HG02623 (cell line): ENCODE measurements around the gene POP7.

ENCODE experiments used
- ATAC-seq: cut with Tn5 transposase; IDR thresholded peaks from one replicate; pipeline ENCODE4 v1.9.1; 2021; ENCODE audit warnings: moderate library complexity; ENCODE audit not compliant: unreplicated experiment

Gene POP7

GRCh38 chr7:100679129-100679926, 26.6 kb upstream of the POP7 start:
- no peak for ATAC-seq

DNA sequence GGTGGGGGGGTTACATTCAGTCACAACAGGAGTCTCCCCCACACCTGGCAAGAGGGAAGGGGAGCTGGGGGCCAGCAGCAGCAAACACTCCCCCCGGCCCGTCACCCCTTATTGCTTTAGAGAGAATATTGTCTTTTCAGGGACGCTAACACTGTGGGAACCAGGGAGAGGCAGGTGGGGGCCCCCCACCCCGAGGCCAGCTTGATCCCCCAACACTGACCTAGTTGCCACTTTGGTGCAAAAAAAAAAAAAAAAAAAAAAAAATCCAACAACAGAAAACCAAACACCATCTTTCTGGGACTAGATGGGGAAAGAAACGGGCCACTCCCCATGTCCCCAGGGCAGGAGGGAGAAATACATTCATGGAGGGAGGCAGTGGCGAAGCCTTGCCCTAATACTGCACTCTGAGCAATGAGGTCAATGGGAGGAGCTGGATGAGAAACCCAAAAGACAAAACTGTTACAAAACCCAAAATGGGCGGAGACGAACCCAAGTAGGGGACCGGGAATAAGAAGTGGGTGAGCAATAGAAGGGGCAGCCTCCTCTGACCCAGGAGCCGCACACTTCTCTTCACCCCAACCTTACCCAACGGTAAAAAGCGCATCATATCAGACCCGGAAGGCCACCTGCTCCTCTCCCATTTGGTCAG, 25.9 kb upstream of the POP7 start:
- ATAC-seq, result no peak

GRCh38 chr7:100680576-100681271, 25.2 kb upstream of the POP7 start:
- ATAC-seq, result no peak

GRCh38 chr7:100681491-100682227, 24.3 kb upstream of the POP7 start:
- no peak for ATAC-seq

DNA sequence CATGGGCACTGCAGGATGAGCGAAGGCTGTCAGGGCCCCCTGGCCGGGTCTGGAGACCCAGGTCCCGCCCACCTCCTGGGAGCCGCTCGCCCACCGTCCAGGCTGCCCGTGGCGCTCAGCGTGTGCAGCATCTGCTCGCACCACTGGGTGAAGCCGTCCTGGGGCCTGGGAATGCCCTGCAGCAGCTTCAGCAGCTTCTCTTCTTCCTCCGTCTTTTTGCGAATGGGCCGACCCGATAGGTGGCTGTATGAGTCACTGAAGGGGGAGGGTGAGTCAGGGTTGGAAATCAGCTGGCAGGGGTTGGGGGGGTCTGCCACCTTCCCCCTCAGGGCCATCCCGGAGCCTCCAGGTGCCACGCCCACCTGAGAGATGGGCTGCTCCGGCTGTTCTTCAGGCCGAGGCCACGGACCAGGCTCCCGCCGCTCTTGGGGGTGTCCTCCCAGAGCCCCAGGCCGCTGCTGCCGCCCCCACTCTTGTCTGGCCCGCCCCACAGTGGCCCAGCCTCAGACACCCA, 23.6 kb upstream of the POP7 start:
- ATAC-seq, result no peak

DNA sequence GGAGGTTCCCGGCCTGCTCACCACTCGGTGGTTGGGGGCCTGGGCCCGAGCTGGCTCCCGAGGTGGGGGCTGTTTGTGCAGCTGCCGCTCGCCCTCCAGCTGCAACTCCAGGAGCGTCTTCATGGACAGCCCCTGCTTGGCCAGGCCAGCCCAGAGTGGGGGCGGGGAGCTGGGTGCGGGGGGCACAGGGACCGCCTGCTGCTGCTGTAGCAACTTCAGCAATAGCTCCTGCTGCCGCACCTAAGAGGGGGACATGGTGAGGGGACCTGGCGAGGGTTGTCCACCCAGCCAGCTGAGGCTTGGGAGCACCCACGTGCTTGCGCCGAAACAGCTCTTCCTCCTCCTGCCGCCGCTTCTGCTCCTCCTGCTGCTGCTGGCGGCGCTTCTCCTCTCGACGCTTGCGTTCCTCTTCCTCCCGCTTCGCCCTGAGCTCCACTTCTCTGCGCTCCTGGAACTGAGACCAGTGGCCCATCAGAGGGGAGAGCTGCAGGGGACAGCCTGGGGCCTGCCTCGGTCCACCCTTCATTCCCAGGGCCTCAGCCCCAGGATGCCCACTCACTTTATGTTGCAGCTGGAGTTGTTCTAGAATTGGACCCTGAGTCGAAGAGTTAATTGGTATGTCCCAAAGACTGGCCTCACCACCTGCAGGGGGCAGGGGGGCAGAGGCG, 22.8 kb upstream of the POP7 start:
- no peak for ATAC-seq

GRCh38 chr7:100683659-100684533, 22.0 kb upstream of the POP7 start:
- ATAC-seq, result no peak

DNA sequence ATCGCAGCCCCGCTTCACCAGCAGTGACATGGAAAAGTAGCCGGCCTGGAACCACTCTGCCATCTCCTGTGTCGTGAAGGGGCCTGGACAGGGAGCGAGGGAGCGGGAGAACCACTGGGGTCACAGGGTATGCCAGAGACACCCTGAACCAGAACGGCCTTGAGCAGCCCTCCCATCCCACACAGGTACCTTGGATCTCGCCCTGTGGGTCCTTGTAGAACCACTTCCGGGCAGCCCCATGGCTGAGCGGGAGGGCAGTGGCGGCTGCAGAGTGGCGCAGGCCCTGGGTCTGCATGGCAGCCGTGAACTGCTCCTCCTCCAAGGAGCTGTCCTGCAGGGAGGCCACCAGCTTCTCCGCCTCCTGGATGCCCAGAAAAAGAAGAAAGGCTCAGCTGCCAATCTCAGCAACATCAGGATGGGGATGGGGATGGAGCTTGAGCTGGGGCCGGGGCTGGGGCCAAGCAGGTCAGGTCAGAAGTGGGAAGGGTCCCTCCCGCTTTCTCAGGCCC, 21.3 kb upstream of the POP7 start:
- ATAC-seq, result no peak

DNA sequence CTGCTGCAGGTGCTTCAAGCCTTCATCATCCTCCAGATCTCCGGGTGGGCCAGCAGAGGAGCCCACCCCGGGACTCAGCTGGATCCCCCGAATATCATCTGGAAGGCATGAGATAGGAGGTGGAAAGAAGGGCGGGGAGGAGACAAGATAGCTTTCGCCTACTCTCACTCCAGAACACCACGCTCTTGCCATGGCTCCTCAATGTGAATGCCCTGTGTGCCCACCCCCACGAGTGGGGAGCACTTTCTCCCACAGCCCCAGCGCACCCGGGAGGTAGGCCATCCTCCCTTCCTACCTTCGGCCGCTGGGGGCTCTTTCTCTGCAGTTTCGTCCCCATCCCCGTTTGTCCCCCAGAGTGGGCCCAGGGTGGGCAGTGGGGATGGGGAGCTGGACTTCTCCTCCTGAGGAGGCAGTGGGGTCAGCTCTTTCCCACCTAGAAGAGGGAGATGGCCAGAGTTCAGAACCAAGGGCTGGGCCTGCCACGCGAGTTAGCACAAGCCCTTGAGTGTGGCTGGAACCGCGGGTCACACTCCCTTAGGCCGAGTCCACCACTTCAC, 20.8 kb upstream of the POP7 start:
- no peak for ATAC-seq

DNA sequence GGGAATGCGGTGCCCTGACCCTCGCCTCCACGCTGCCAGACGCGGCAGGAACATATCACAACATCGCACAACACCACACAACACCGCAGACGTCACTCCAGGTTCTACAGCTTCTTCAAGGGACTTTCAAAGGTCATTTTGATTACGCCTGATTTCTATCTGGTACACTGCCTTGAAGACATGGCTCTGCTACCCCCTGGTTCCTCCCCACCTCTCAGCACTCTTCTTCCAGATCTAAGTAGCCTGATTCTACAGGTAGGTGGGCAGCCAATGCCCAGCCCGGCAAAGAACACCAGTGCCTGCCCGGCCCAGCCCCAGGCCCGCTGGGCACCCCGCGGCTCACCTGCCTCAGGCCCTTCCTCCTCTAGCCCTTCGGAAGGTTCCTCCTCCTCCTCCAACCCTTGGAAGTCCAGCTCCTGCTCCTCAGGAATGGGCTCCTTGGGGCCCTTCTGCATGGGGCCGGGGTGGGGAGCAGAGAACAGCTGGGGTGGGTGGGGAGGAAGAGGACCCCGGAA, 20.2 kb upstream of the POP7 start:
- ATAC-seq, result no peak

- ATAC-seq, result no peak
These were observed 19.6 kb upstream of the POP7 start for GRCh38 chr7:100686201-100686821.

GRCh38 chr7:100686822-100687211, 19.1 kb upstream of the POP7 start:
- ATAC-seq, result no peak

GRCh38 chr7:100687261-100687660, 18.7 kb upstream of the POP7 start:
- ATAC-seq, result no peak

DNA sequence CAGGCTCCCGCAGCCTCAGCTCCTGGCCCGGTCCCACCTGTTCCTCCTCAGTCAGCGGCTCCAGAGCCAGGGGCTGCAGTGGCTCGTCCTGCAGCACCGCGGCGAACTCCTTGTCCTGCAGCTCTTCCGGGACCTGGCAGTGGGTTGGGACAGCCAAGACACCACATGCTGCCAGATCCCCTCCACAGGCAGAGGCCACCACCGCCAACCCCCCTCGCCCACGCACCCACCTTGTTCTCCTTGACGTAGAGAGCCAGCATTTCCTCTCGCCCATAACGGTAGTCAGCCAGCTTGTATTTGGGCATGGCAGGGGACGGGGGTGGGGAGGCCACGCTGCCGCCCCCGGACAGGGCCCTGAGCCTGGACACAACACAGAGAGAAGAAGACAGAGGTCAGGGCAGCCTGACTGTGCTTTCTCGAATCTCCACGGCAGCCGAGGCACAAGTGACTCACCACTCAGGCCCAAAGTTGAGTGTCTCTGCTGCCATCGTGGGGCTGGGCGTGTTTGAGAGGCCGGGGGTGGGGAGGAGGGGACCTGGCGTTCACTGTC, 18.1 kb upstream of the POP7 start:
- ATAC-seq, result no peak

GRCh38 chr7:100688326-100688860, 17.5 kb upstream of the POP7 start:
- ATAC-seq, result no peak

DNA sequence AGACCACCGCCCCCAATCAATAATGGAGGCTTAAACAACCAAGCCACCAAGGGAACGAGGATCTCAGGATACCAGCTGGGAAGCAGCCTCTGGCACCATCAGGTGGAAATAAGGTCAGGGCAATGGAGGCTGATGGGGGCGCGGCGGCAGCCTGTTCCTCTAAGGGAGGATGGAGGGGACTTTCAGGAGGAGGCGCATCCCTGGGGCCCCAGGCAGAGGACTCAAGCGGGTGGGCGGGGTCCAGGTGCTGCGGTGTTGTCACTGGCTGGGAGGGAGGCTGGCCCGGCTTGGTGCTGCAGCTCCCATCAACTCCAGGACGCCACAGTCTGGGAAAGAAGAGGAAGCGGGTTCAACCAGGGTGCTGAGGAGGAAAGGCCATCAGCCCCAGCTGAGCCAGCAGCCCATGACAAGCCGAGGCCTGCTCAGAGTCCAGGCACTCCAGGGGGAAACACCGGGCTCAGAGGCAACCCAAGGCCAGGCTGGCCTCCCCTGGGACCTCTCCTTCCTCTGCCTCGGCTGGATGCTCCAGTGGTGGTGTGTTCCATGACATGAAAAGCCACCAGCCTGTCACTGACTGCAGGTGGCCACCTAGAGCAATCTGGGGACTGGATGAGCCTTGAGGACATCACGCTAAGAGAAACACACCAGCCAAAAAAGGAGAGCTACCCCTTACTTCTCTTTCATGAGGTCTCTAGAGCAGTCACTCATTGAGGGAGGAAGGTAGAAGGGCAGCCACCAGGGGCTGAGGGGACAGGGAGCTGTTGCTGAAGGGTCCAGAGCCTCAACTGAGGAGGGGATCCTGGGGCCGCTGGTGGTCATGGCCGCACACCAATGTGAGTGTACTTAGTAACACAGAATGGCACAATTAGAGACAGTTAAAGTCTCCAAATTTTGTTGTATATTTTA, 16.4 kb upstream of the POP7 start:
- no peak for ATAC-seq
